Measurements from ENCODE around the gene TOB1.

Gene TOB1

DNA sequence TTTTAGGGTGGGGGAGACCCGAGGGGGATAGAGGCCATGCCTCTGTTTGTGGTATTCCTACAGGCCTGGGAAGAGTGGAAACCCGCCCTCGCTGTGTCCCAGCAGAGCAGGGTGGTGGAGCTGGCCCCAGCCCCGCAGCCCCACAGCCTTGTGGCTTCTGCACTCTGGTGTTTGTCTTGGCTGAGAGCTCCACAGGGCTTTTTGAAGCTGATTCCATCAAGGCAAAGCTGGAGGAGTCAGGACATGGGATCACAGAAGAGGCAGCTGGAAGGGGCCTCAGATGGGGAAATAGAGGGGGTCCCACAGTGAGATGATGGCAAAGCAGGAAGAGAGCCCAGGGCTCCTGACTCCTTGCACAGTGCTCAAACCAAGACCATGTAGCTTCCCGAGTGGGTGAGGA, 35.8 kb downstream of the TOB1 start:
- DNase-seq = no peak

- DNase-seq = no peak
Measured at GRCh38 chr17:50829332-50829731, 36.8 kb downstream of the TOB1 start.

- DNase-seq = no peak
Measured at GRCh38 chr17:50828508-50829170, 37.5 kb downstream of the TOB1 start.

DNA sequence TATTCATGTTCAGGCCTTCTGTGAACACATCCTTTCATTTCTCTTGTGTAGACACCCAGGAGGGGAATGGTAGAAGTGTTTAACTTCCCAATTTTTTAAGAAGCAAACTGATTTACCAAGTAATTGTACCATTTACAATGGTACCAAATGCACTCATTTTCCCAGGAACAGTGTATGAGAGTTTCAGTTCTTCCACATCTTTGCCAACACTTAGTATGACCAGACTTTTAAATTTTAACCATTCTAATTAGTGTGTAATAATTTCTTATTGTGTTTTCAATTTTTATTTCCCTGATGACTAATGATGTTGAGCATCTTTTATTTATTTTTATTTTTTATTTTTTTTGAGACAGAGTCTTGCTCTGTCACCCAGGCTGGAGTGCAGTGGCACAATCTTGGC, 41.0 kb downstream of the TOB1 start:
- no peak for DNase-seq

GRCh38 chr17:50824429-50824828, 41.7 kb downstream of the TOB1 start:
- DNase-seq = no peak

DNA sequence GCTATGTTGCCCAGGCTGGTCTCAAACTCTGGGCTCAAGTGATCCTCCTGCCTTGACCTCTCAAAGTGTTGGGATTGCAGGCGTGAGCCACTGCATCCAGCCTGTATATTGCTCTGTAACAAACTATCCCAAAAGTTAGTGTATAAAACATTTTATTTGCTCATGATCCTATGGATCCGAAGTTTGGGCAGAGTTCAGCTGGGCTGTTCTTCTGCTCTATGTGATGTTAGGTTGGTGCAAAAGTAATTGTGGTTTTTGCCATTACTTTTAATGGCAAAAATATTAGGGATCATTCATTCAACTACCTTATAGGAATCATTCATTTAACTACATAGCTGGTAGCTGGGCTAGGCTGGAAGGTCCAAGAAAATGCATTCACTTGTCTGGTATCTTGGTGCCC, 43.6 kb downstream of the TOB1 start:
- no peak for DNase-seq

- DNase-seq = no peak
Measured at GRCh38 chr17:50820651-50821050, 45.5 kb downstream of the TOB1 start.

GRCh38 chr17:50818921-50819657, 47.1 kb downstream of the TOB1 start:
- DNase-seq = no peak

GRCh38 chr17:50818261-50818660, 47.9 kb downstream of the TOB1 start:
- no peak for DNase-seq

- DNase-seq = no peak
Measured at GRCh38 chr17:50817838-50818237, 48.3 kb downstream of the TOB1 start.

DNA sequence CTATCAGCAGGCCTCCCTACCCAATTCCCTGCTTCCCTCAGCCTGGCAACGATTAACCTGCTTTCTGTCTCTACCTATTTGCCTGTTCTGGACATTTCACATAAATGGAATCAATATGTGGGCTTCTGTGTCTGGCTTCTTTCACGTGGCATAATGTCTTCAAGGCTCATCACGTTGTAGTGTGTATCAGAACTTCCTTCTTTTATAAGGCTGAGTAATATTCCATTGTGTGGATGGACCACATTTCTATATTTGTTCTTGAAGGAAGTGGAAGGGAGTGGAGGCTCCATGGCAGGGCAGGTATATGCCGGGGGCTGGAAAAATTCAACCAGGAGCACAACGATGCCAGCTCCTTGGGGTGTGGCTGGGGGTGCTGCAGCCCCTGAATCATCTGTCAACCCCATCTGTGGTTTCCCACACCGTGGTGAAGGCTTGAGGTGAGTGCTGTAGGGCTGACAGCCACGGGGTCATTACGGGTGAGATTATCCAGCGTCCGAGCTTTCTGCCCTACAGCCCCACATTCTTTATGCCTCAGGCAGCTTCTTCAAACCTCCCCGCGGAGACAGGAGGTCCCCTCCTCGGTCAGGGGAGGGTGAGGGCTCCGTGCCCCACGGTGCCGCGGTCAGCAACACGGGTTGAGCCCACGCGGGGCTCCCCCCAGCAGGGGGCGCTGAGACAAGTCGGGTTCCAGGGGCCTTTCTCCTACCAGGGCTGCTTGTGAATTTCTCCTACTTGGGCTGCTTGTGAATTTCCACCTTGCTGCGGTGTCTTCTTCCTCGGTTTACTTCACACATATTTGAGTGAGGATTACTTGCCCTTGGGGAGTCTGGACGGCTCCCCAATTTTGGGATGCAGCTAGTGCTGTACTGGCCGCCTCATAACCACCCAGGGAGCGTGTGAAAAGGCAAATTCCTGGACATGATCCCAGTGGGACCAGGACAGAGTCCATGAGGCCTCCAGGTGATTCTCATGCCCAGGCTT, 49.1 kb downstream of the TOB1 start:
- no peak for DNase-seq

DNA sequence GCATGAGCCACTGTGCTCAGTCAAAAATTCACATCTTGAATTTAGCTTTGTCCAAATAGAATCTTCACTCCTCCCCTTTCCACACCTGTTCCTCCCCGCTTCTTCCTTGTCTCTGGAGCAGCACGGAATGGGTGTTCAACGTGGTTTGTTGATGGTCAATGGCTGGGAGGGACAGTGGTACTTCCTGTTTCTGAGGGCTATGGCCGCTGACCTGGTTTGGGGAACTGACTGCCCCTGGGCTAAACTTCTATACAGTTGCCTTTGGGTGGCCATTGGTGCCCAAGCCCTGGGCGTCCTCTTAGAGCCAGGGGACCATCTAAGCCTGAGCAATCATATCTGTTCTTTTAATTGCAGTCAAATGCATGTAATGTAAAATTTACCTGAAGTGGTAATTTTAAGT, 49.9 kb downstream of the TOB1 start:
- DNase-seq = no peak

- DNase-seq = no peak
Measured at GRCh38 chr17:50815400-50815799, 50.8 kb downstream of the TOB1 start.

DNA sequence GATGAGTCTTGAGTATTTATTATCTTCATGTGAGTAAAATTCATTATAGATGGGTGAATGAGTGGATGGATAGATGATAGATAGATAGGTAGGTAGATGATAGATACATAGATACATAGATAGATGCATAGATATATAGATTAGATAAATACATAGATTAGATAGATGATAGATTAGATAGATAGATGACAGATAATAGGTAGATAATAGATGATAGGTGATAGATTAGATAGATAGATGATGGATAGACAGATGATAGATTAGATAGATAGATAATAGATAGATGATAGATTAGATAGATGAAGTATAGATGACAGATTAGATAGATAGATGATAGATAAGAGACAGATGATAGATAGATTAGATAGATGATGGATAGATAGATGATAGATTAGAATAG, 52.6 kb downstream of the TOB1 start:
- DNase-seq = no peak
